NCI-H524 (cell line): ENCODE data around the gene NALCN.

ENCODE experiments used
- DNase-seq, 2 experiments: peaks; one replicate each; lab custom pipeline; 2025; lab: John Stamatoyannopoulos, UW

NALCN gene

DNA sequence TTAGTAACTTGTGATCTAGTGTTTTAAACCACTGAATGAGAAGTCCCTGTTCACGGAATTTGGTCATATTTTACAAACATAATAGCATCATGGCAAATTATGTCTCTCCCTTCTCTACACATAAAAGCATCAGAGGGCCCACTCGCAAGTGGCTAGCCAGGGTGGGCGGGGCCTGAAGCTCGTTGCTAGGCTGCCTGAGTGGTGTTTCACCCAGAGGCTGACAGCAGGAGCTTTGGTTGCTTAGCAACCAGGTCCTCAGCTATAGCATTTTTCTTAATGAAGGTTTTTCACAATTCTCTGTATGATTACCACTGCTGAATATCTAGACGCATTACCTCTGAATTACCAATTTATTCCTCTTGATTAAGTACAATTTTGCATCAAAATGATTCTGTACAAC, 126.5 kb downstream of the NALCN start:
- peak; percentile 84 to 91 for DNase-seq

GRCh38 chr13:101283782-101284181, 132.5 kb downstream of the NALCN start:
- DNase-seq, result peak in 1 of 2 experiments; percentile 8

DNA sequence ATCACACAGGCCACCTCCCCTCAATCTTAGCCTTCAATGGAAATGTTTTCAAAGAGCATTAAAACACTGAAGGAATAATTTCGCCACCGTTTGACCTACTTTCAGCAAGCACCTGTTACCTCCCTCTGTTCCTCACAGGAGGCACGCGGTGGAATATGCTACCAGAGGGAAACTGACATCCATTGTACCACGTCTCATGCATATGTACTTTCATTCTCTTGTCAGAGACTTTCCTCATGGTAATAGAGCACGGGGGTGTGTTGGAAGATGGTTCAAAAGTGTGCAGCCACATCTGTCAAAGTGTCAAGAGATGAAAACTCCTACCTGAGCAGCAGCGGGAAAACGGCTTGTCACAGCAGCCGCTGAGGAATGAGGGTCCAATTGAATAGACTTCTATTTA, 143.4 kb downstream of the NALCN start:
- no peak for DNase-seq

DNA sequence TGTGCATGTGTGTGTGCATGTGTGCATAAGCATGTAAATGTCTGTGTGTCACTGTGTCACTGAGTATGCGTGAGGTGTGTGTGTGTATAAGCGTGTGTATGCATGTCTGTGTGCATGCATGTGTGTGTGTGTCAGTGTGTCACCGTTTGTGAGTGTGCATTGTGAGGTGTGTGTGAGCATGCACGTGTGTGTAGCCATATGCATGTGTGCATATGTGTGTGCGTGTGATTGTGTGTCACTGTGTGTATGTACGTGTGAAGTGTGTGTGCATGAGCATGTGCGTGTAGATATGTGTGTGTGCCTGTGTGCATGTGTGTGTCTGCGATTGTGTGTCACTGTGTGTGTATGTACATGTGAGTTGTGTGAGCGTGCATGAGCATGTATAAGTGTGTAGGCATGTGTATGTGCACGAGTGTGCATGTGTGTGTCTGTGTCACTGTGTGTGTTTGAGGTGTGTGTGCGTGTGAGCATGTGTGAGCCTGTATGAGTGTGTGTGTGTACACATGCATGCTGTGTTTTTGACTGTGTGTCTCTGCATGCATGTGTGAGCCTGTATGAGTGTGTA, 144.5 kb downstream of the NALCN start:
- no peak for DNase-seq

GRCh38 chr13:101267656-101268055, 148.7 kb downstream of the NALCN start:
- DNase-seq, result no peak

- DNase-seq, result no peak
Measured at GRCh38 chr13:101265934-101266333, 150.4 kb downstream of the NALCN start.

DNA sequence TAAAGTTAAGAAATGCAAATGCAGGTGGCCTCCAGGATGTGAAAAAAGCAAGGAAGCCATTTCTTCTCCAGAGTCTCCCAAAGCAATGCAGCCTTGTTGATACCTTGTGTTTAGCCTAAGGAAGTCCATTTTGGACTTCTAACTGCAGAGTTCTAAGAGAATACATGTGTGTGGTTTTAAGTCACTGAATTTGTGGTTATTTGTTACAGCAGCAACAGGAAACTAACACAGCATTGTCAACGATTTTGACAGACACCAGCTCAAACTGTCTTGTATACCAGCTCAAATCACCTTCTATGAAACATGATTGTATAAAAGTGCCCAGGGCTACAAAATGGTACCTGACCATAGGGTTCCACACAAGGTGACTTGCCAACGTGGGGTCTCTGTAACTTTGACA, 151.4 kb downstream of the NALCN start:
- DNase-seq, result no peak

GRCh38 chr13:101262306-101262705, 154.0 kb downstream of the NALCN start:
- DNase-seq, result no peak

- DNase-seq, result no peak
Measured at GRCh38 chr13:101258509-101258908, 157.8 kb downstream of the NALCN start.

DNA sequence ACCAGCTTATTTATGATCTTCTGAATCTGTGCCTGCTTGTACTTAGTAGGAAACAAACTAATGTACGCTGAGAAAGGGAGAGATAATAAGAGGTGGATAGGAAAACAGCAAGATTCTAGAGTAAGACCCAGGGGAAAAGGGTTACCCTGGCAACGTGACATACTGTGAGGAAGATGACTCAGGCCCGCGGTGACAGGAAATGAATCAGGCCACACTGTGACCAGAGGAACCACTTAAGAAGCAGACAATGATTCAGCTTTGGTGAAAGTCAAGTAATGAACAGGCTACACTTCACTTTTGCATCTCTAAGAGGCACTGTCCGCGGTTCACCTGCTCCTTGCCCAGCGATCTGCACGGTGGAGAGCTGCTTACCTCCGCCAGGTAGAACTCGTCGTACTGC, 158.2 kb downstream of the NALCN start:
- DNase-seq, result peak in 1 of 2 experiments; percentile 32

- DNase-seq, result no peak
Measured at GRCh38 chr13:101248739-101249514, 167.4 kb downstream of the NALCN start.

GRCh38 chr13:101242720-101243119, 173.6 kb downstream of the NALCN start:
- DNase-seq, result no peak

GRCh38 chr13:101238555-101238954, 177.8 kb downstream of the NALCN start:
- no peak for DNase-seq

GRCh38 chr13:101231751-101232428, 184.4 kb downstream of the NALCN start:
- DNase-seq, result no peak

GRCh38 chr13:101230271-101230890, 185.9 kb downstream of the NALCN start:
- no peak for DNase-seq

DNA sequence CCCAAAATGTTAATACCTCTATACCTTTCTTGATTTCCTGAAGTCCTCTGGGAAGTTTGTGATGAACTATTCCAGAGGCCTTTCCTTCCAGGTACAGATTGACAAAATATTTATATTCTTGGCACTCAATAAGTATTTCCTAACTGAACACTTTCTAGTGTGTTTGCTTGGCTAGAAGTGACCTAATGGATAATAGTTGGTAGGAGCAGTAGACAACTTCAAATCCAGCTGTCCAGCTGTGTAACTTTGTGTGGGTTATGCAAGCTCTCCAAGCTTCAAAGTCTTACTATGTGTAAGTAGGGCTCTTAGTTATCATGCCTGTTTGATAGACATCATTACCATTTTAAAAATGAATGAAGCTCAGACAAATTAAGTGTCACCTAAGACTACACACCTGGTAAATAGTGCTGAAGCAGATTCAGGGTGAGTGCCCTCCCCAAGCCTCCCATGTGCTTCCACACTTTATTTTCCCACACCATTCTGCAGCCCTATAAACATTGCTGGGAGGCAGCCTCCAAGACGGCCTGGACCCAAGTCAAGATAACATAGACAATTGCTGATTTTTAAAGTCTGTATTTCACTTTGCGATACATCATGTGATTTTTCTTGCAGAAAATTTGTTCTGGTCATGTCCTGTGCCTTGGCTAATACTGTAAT, 196.6 kb downstream of the NALCN start:
- DNase-seq, result no peak

DNA sequence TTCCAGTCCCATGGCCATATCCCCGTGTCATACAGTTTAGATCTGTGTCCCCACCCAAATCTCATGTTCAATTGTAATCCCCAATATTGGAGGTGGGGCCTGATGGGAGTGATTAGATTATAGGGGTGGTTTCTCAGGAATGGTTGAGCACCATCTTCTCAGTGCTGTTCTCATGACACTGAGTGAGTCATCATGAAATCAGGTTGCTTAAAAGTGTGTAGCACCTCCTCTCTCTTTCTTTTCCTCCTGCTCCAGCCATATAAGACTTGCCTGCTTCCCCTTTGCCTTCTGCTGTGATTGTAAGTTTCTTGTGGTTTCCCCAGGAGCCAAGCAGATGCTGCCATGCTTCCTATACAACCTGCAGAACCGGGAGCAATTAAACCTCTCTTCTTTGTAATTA, 197.8 kb downstream of the NALCN start:
- no peak for DNase-seq

DNA sequence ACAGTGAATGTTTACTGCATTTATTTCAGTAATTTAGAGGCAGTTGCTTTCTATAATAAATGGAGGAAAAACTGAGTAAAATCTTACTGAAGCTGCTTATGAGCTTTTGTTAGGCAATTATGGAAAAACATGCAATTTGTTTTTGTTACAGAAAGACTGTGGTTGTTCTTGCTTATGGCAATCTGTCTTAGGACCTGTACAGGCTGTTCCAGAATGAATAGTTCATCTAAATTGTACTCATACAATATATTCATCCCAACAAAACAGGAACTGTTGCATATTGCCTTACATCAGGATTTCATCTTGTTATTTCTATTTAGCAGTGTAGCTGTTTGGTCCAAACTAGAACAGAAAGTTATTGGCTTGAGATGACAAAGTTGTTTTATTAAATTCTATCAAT, 199.2 kb downstream of the NALCN start:
- no peak for DNase-seq

GRCh38 chr13:101211261-101211660, 205.0 kb downstream of the NALCN start:
- no peak for DNase-seq

- peak in 1 of 2 experiments; percentile 21 for DNase-seq
Measured at GRCh38 chr13:101210774-101211173, 205.5 kb downstream of the NALCN start.

DNA sequence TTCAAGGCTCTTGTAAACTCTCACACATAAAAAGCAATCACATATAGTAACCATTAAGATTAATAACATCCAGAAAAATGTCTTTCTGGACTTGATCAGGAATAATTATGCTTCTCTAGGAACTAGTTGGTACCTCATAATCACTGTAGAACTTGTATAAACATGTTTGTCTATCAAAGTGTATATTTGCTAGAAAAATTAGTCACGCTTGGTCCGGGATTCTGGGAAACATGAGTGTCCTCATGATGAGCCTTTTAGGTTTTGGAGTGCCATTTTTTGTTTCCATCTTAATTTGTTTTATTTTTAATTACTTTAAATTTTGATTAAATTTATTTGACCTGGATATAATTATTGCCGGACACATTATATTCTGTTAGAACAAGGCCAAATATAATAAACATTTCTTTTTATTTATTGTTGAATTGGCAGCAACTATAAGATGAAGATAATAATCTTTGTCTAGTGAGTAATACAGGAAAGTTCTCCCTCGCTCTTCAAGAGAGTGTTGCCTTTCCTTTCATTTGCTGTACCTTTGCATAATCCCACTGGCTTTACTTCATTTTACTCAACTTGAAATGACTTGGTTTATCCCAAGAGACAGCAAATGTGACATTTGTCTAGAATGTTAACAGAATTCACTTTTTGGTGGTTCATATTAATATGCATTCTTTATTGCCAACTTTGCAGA, 207.0 kb downstream of the NALCN start:
- no peak for DNase-seq

GRCh38 chr13:101205408-101205807, 210.9 kb downstream of the NALCN start:
- peak in 1 of 2 experiments; percentile 50 for DNase-seq
